IPS-NIHi11 (cell line): ENCODE measurements around the gene MYO7B.
A peak's percentile ranks its signal among the peaks of the same experiment; 100 is the strongest.

Experiments
- DNase-seq: peaks from one replicate; pipeline ENCODE4 v3.0.0; 2012; ENCODE audit warnings: mixed read lengths, low spot score

MYO7B gene

GRCh38 chr2:127681288-127681804, 145.9 kb downstream of the MYO7B start:
- peak; percentile 34 for DNase-seq

GRCh38 chr2:127681976-127682857, 146.7 kb downstream of the MYO7B start:
- peak; percentile 4 for DNase-seq

DNA sequence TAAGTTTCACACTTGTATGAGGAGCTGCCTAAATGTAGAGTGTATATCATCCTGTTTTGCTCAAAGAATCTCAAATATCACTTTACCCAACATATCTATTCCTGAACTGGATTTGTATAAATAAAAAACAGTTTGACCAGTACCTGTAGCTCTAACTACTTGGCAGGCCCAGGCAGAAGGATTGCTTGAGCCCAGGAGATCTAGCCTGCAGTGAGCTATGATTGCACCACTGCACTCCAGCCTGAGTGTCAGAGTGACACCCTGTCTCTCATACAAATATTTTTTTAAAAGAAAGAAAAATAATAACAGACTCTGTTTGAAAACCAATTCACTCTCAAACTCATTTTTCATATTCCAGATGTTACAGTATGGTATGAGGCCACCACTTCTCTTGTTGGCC, 147.6 kb downstream of the MYO7B start:
- DNase-seq = no peak

DNA sequence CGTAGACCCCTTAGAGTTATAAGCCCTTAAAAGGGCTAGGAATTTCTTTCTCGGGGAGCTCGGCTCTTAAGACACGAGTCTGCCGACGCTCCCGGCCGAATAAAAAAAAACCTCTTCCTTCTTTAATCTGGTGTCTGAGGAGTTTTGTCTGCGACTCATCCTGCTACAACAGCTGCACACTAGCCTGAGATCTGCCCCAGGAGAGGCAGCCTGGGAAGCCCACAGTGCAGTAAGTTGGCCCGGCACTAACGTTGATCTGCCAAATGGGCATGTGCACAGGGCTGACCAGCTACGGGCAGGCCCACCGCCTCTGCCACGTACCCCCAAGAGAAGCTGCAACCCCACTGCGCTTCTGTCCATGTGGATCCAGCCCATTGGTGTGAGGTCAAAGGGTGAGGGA, 148.3 kb downstream of the MYO7B start:
- DNase-seq = no peak

GRCh38 chr2:127685410-127686080, 150.1 kb downstream of the MYO7B start:
- DNase-seq = no peak
